ENCODE results near the gene TNFRSF19. TPM values are rescaled to one million over a fixed set of nuclear protein-coding genes. Genes with fewer than 3 reads are reported as not detected.

Gene TNFRSF19
- total RNA-seq, 3 donors from 2014 or later = 0.32 to 3.8 (median 0.58) TPM

- H3K9me3 ChIP-seq = no peaks in the 10 kb centered on the region
- no peak overlapping the region for H3K4me3 ChIP-seq
- ATAC-seq (no peak), DNase-seq (no peak)
- no peak for TF ChIP-seq CTCF (IDR thresholded peaks at IDR 0.05)
- no peaks in the 10 kb centered on the region for H3K4me1 ChIP-seq (ENCODE audit: low read depth)
- intact Hi-C loops (cut with DNase I, micrococcal nuclease) = no loop called here
- no peaks in the 10 kb centered on the region for H3K36me3 ChIP-seq (ENCODE audit: low read depth)
These were observed 23.1 kb upstream of the TNFRSF19 start for GRCh38 chr13:23547000-23547590.

- no peak for TF ChIP-seq CTCF (IDR thresholded peaks at IDR 0.05)
- DNase-seq = no peak
- Histone ChIP-seq H3K9me3 (no peaks in the 10 kb centered on the region), H3K4me3 (no peak overlapping the region), H3K4me1 (ENCODE audit: low read depth) (no peaks in the 10 kb centered on the region), H3K36me3 (ENCODE audit: low read depth) (no peaks in the 10 kb centered on the region)
- no peak for ATAC-seq
- intact Hi-C loops (cut with DNase I, micrococcal nuclease) = no loop called here
These were observed 20.5 kb upstream of the TNFRSF19 start for GRCh38 chr13:23549724-23550123.

- TF ChIP-seq CTCF (IDR thresholded peaks at IDR 0.05) = no peak
These were observed 20.0 kb upstream of the TNFRSF19 start for GRCh38 chr13:23550163-23550562.

GRCh38 chr13:23551213-23552008 lies 18.8 kb upstream of the TNFRSF19 start:
- ATAC-seq (no peak), DNase-seq (no peak)
- intact Hi-C loops (cut with DNase I, micrococcal nuclease) = no loop called here

More at GRCh38 chr13:23550163-23550562, 20.0 kb upstream of the TNFRSF19 start:
- intact Hi-C loops (cut with DNase I, micrococcal nuclease) = no loop called here
- H3K4me3 ChIP-seq = no peak overlapping the region
- no peak for ATAC-seq
- no peaks in the 10 kb centered on the region for H3K36me3 ChIP-seq (ENCODE audit: low read depth)
- H3K9me3 ChIP-seq = no peaks in the 10 kb centered on the region
- DNase-seq = no peak
- H3K4me1 ChIP-seq (ENCODE audit: low read depth) = no peaks in the 10 kb centered on the region

GRCh38 chr13:23552171-23552570 lies 18.0 kb upstream of the TNFRSF19 start:
- intact Hi-C loops (cut with DNase I, micrococcal nuclease) = no loop called here
- no peak for TF ChIP-seq CTCF (IDR thresholded peaks at IDR 0.05)
- Histone ChIP-seq H3K9me3 (no peaks in the 10 kb centered on the region), H3K4me1 (ENCODE audit: low read depth) (no peaks in the 10 kb centered on the region), H3K36me3 (ENCODE audit: low read depth) (no peaks in the 10 kb centered on the region), H3K4me3 (no peak overlapping the region)
- ATAC-seq (no peak), DNase-seq (no peak)

More at GRCh38 chr13:23551213-23552008, 18.8 kb upstream of the TNFRSF19 start:
- no peak overlapping the region for H3K4me3 ChIP-seq
- no peaks in the 10 kb centered on the region for H3K9me3 ChIP-seq
- H3K4me1 ChIP-seq (ENCODE audit: low read depth) = no peaks in the 10 kb centered on the region
- no peak for TF ChIP-seq CTCF (IDR thresholded peaks at IDR 0.05)
- H3K36me3 ChIP-seq (ENCODE audit: low read depth) = no peaks in the 10 kb centered on the region
